ENCODE measurements around the gene ARID4A.
"Not testable (repeated sequence)": the region's sequence is repeated elsewhere in the genome, so short reads cannot be mapped to it uniquely, and the experiment has no call there.

The ARID4A gene, protein sequence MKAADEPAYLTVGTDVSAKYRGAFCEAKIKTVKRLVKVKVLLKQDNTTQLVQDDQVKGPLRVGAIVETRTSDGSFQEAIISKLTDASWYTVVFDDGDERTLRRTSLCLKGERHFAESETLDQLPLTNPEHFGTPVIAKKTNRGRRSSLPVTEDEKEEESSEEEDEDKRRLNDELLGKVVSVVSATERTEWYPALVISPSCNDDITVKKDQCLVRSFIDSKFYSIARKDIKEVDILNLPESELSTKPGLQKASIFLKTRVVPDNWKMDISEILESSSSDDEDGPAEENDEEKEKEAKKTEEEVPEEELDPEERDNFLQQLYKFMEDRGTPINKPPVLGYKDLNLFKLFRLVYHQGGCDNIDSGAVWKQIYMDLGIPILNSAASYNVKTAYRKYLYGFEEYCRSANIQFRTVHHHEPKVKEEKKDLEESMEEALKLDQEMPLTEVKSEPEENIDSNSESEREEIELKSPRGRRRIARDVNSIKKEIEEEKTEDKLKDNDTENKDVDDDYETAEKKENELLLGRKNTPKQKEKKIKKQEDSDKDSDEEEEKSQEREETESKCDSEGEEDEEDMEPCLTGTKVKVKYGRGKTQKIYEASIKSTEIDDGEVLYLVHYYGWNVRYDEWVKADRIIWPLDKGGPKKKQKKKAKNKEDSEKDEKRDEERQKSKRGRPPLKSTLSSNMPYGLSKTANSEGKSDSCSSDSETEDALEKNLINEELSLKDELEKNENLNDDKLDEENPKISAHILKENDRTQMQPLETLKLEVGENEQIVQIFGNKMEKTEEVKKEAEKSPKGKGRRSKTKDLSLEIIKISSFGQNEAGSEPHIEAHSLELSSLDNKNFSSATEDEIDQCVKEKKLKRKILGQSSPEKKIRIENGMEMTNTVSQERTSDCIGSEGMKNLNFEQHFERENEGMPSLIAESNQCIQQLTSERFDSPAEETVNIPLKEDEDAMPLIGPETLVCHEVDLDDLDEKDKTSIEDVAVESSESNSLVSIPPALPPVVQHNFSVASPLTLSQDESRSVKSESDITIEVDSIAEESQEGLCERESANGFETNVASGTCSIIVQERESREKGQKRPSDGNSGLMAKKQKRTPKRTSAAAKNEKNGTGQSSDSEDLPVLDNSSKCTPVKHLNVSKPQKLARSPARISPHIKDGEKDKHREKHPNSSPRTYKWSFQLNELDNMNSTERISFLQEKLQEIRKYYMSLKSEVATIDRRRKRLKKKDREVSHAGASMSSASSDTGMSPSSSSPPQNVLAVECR

GRCh38 chr14:58298477-58299400 is at the start of gene ARID4A:
ARID4A (plus strand) TSS chr14:58298555; CDS start chr14:58299855, 1,300 bp downstream.
- DNase-seq, result no peak

DNA sequence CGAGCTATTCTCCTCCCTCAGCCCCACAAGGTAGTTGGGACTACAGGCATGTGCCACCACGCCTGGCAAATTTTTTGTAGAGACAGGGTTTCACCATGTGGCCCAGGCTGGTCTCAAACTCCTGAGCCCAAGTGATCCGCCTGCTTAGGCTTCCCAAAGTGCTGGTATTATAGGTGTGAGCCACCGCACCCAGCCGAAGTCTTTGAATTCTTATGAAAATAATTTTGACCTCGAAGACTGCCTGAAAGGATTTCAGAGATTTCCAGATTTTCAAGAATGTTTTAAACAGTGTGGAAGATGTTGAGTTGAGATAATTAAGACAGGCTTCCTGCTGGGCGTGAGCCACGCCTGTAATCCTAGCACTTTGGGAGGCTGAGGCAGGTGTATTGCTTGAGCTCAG is 48.7 kb upstream of the ARID4A start:
- DNase-seq, result no peak

- DNase-seq, result no peak
These were observed 40.2 kb upstream of the ARID4A start for GRCh38 chr14:58258156-58258555.

DNA sequence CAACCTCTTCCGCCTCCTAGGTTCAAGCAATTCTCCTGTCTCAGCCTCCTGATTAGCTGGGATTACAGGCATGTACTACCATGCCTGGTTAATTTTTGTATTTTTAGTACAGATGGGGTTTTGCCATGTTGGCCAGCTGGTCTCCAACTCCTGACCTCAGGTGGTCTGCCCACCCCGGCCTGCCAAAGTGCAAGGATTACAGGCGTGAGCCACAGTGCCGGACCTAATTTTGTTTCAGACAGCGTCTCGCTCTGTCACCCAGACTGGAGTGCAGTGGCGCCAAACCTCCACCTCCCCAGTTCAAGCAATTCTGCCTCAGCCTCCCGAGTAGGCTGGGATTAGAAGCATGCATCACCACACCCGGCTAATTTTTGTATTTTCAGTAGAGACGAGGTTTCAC is 36.4 kb upstream of the ARID4A start:
- not testable (repeated sequence) for DNase-seq

DNA sequence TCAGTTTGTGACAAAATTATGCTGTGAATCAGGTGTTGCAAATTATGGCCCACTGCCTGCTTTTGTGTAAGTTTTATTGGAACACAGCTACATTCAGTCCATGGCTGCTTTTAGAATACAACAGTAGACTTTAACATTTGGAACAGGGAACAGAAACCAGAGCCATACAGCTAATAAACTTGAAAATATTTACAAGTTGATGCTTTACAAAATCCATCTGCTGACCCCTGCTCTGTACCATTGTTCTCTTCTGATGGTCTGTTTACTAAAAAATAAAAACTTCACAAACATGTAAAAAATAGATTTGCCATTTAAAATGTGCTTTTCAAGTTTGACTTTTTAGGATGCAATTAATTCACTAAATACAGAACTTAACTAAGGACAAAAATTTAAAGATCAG is 33.0 kb upstream of the ARID4A start:
- no peak for DNase-seq

GRCh38 chr14:58270628-58271027 is 27.7 kb upstream of the ARID4A start:
- no peak for DNase-seq

DNA sequence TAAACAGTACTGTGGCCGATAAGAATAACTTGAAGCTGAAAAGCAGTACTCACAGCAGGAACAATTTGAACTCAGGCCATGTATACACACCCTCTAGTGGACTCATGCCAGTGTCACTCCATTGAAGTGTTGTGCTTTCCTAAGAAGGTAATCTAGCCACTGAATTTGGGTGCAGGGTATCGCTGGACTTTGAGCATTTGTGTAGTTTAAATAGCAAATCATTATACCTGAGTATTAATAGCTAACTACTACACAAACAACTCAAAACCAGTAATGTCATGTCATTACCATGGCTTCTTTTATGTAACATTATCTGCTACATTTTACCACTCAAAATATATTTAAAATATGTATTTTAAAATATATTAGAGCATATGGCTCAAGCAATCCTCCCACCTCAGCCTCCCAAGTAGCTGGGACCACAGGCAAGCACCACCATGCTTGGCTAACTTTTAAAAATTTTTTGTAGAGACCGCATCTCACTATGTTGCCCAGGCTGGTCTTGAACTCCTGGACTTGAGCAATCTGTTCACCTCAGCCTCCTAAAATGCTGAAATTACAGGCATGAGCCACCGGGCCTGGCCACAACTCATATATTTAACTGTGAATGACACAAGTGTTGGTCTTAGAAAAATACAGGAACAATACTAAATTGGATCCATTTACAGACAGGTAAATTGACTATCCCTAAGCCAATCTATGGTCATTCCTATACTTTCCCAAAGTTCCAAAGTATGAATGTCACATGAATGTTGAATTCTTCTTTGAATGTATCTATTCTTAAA is 25.6 kb upstream of the ARID4A start:
- no peak for DNase-seq

- DNase-seq, result no peak
These were observed 23.5 kb upstream of the ARID4A start for GRCh38 chr14:58274881-58275280.

- no peak for DNase-seq
These were observed 22.7 kb upstream of the ARID4A start for GRCh38 chr14:58275527-58276190.

DNA sequence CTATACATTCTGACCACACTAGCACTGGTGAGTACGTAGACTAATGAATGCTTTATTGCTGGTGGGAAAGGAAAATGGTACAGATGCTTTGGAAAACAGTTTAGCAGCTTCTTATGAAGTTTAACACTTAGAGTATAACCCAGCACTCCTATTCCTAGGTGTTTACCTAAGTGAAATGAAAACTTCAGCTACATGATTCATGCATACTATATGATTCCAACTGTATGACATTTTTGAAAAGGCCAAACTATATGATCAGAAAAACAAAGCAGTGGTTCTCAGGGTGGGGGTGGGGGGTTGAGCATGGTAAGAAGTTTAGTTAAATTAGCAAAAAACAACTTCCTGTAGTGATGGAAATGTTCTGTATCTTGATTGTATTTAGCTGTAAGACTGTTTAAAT is 22.1 kb upstream of the ARID4A start:
- no peak for DNase-seq

- DNase-seq, result no peak
These were observed 20.2 kb upstream of the ARID4A start for GRCh38 chr14:58278177-58278576.

DNA sequence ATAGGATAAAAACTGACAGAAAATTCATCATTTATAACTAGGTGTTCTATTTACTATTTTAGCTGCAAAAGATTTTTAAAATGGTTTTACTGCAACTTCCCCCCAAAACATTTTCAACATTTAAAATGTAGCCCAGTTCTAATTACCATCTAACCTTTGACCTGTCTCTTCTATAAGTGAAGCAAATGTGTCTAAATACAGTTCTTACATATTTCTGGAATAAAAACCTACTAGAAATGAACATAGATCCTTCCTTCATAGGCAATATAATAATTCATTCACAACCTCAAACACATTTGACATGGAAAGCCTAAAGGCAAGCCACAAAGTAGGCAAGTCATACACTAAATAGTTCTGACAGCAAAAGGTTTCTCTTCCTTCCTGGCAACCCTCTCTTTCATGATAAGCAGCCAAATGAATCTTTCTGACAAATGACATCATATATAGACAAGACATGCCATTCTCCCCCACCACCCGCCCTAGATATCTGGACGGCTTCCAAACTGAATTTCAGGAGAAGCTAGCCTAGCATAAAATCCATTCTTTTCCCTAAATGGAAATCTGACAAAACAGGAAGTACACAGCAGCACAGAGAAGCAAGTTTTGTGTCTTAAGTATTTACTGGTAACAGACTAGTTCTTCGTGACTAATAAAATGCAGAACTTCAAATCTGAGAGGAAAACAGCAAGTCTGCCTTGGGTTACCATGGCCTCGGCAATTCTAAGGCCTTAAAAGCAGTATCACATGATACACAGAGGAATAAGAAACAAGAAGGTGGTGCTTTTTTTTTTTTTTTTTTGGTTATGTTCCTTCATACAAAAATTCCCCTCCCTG is 17.2 kb upstream of the ARID4A start:
- DNase-seq, result no peak

DNA sequence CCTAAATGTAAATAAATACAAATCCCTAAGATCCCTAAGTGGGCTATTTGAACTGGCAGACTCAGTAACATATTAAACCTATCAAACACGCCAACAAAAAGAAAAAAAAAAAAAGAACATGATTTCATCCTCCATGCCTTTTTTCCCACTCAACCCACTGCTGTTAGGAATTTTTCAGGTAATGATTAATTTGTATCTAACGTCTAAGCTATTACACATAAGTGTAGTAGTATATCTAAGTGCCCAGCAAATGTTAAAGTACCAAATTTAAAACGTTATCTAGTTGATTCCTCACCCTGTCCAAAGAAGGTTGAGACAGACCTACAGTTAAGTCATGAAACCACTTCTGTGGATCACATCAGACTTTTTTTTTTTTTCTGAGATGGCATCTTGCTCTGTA is 16.4 kb upstream of the ARID4A start:
- DNase-seq, result no peak

GRCh38 chr14:58282925-58283593 is 15.3 kb upstream of the ARID4A start:
- DNase-seq, result no peak

- DNase-seq, result no peak
These were observed 14.6 kb upstream of the ARID4A start for GRCh38 chr14:58283730-58284129.

DNA sequence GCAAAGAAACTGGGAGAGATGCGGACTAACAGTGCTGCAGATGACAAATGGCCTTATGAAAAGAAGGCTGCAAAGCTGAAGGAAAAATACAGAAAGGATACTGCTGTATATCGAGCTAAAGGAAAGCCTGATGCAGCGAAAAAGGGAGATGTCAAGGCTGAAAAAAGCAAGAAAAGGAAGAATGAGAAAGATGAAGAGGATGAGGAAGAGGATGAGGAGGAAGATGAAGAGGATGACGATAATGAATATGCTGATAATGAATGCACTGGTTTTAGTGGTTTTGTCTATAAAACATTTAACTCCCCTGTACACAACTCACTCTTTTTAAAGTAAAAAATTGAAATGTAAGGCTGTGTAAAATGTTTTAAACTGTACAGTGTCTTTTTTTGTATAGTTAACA is 13.2 kb upstream of the ARID4A start:
- no peak for DNase-seq

DNA sequence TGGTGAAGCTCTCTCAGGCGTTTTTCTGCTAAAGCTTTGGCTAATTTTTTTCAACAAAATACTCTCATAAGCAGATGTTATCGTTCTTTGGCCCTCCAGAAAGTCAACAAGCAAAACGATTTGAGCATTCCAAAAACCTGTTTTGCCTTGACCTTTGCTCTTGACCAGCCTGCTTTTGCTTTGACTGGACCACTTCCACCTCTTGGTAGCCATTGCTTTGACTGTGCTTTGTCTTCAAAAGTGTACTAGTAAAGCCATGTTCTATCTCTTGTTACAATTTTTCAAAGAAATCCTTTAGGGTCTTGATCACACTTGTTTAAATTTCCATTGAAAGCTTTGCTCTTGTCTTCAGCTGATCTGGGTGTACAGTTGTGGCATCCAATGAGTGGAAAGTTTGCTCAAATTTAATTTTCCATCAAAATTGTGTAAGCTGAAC is 10.7 kb upstream of the ARID4A start:
- no peak for DNase-seq

DNA sequence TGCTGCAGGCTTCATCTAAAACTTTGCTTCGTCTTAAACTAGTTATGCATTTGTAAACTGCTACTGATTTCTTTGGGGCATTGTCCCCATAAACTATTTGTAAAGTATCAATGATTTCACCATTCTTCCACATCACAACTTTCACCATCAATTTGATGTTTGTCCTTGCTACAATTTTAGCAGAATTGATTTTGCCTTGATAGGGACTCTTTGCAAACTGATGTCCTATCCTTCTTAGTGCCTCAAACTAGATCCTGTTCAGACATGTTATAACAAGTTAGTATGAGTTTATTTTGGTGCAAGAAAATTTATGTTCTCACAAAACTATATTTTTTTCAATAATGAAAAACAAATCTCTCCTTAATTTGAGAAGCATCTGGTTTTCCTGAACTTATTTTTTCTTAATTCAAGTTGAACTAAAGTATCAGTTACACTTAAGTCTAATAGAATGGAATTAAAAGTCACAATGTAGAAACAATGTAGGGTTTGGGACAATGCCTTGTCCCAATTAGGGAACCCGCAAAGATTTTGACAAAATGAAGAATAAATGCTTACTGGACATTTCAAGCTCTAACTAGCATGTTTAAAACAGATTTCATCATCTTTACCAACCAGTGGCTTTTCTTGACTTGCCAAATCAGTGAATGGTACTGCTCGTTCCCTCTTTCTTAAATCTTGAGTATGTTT is 10.1 kb upstream of the ARID4A start:
- no peak for DNase-seq
